ENCODE data around the gene RHEB.

The RHEB gene

GRCh38 chr7:151446412-151446811, 73.3 kb downstream of the RHEB start:
- H3K4me2 ChIP-seq (ENCODE audit: low read length), result no peak overlapping the region
- H3K27me3 ChIP-seq (ENCODE audit: control insufficient read depth, low read length), result peaks cover 24% of the 10 kb centered on the region
- H3K79me2 ChIP-seq (ENCODE audit: control insufficient read depth, low read length), result no peaks in the 10 kb centered on the region
- no peak overlapping the region for H3K4me3 ChIP-seq (ENCODE audit: low read length)
- H4K20me1 ChIP-seq (ENCODE audit: control insufficient read depth, insufficient read depth, low read depth, low read length), result no peaks in the 10 kb centered on the region; the same call in 1 of the 2 replicates
- no peak for TF ChIP-seq EZH2phosphoT487 (IDR thresholded peaks at IDR 0.05; ENCODE audit: borderline replicate concordance, low read length)
- TF ChIP-seq, protein P1, sequence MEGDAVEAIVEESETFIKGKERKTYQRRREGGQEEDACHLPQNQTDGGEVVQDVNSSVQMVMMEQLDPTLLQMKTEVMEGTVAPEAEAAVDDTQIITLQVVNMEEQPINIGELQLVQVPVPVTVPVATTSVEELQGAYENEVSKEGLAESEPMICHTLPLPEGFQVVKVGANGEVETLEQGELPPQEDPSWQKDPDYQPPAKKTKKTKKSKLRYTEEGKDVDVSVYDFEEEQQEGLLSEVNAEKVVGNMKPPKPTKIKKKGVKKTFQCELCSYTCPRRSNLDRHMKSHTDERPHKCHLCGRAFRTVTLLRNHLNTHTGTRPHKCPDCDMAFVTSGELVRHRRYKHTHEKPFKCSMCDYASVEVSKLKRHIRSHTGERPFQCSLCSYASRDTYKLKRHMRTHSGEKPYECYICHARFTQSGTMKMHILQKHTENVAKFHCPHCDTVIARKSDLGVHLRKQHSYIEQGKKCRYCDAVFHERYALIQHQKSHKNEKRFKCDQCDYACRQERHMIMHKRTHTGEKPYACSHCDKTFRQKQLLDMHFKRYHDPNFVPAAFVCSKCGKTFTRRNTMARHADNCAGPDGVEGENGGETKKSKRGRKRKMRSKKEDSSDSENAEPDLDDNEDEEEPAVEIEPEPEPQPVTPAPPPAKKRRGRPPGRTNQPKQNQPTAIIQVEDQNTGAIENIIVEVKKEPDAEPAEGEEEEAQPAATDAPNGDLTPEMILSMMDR (IDR thresholded peaks at IDR 0.05; ENCODE audit: low read depth, low read length, poor library complexity, severe bottlenecking), result no peak
- H3K9me2 ChIP-seq (replicated peaks; ENCODE audit: control insufficient read depth, low read length), result no peaks in the 10 kb centered on the region
- H3K9me3 ChIP-seq (ENCODE audit: control insufficient read depth, insufficient read depth, low read length), result no peaks in the 10 kb centered on the region
- H3K4me1 ChIP-seq (ENCODE audit: control insufficient read depth, low read length), result peaks cover 4% of the 10 kb centered on the region
- H3F3A ChIP-seq (ENCODE audit: control insufficient read depth, insufficient read depth), result no peaks in the 10 kb centered on the region
- no peaks in the 10 kb centered on the region for H3K36me3 ChIP-seq (ENCODE audit: control insufficient read depth, low read length)
- no peak overlapping the region for H3K27ac ChIP-seq (ENCODE audit: low read depth, low read length)

GRCh38 chr7:151444632-151445031, 75.1 kb downstream of the RHEB start:
- Histone ChIP-seq H3K79me2 (ENCODE audit: control insufficient read depth, low read length) (no peaks in the 10 kb centered on the region), H3K4me1 (ENCODE audit: control insufficient read depth, low read length) (peaks cover 4% of the 10 kb centered on the region), H3K27ac (ENCODE audit: low read depth, low read length) (no peak overlapping the region), H3K9me2 (replicated peaks; ENCODE audit: control insufficient read depth, low read length) (no peaks in the 10 kb centered on the region), H3K4me3 (ENCODE audit: low read length) (no peak overlapping the region), H3F3A (ENCODE audit: control insufficient read depth, insufficient read depth) (no peaks in the 10 kb centered on the region), H3K4me2 (ENCODE audit: low read length) (no peak overlapping the region), H3K27me3 (ENCODE audit: control insufficient read depth, low read length) (peaks cover 25% of the 10 kb centered on the region), H4K20me1 (ENCODE audit: control insufficient read depth, insufficient read depth, low read depth, low read length) (no peaks in the 10 kb centered on the region; the same call in 1 of the 2 replicates), H3K9me3 (ENCODE audit: control insufficient read depth, insufficient read depth, low read length) (no peaks in the 10 kb centered on the region), H3K36me3 (ENCODE audit: control insufficient read depth, low read length) (no peaks in the 10 kb centered on the region)
- TF ChIP-seq EZH2phosphoT487 (IDR thresholded peaks at IDR 0.05; ENCODE audit: borderline replicate concordance, low read length), result no peak
- TF ChIP-seq, protein P1 (IDR thresholded peaks at IDR 0.05; ENCODE audit: low read depth, low read length, poor library complexity, severe bottlenecking), result no peak

GRCh38 chr7:151442776-151443496, 76.8 kb downstream of the RHEB start:
- no peaks in the 10 kb centered on the region; the same call in 1 of the 2 replicates for H4K20me1 ChIP-seq (ENCODE audit: control insufficient read depth, insufficient read depth, low read depth, low read length)
- no peaks in the 10 kb centered on the region for H3K9me2 ChIP-seq (replicated peaks; ENCODE audit: control insufficient read depth, low read length)
- TF ChIP-seq, protein P1 (IDR thresholded peaks at IDR 0.05; ENCODE audit: low read depth, low read length, poor library complexity, severe bottlenecking), result no peak
- no peak for TF ChIP-seq EZH2phosphoT487 (IDR thresholded peaks at IDR 0.05; ENCODE audit: borderline replicate concordance, low read length)
- no peaks in the 10 kb centered on the region for H3K36me3 ChIP-seq (ENCODE audit: control insufficient read depth, low read length)
- no peaks in the 10 kb centered on the region for H3F3A ChIP-seq (ENCODE audit: control insufficient read depth, insufficient read depth)
- H3K9me3 ChIP-seq (ENCODE audit: control insufficient read depth, insufficient read depth, low read length), result no peaks in the 10 kb centered on the region
- peaks cover 4% of the 10 kb centered on the region for H3K4me1 ChIP-seq (ENCODE audit: control insufficient read depth, low read length)
- H3K4me3 ChIP-seq (ENCODE audit: low read length), result no peak overlapping the region
- peaks cover 23% of the 10 kb centered on the region for H3K27me3 ChIP-seq (ENCODE audit: control insufficient read depth, low read length)
- H3K27ac ChIP-seq (ENCODE audit: low read depth, low read length), result no peak overlapping the region
- H3K4me2 ChIP-seq (ENCODE audit: low read length), result no peak overlapping the region
- H3K79me2 ChIP-seq (ENCODE audit: control insufficient read depth, low read length), result no peaks in the 10 kb centered on the region
